Measurements from ENCODE around the gene PRKAR1B. TPM values are rescaled to one million over a fixed set of nuclear protein-coding genes. Genes with fewer than 3 reads are reported as not detected.
A peak's percentile ranks its signal among the peaks of the same experiment; 100 is the strongest.

The PRKAR1B gene
- 11.8 and 15.6 TPM in 2 replicates for total RNA-seq (ENCODE audit: low replicate concordance)

DNA sequence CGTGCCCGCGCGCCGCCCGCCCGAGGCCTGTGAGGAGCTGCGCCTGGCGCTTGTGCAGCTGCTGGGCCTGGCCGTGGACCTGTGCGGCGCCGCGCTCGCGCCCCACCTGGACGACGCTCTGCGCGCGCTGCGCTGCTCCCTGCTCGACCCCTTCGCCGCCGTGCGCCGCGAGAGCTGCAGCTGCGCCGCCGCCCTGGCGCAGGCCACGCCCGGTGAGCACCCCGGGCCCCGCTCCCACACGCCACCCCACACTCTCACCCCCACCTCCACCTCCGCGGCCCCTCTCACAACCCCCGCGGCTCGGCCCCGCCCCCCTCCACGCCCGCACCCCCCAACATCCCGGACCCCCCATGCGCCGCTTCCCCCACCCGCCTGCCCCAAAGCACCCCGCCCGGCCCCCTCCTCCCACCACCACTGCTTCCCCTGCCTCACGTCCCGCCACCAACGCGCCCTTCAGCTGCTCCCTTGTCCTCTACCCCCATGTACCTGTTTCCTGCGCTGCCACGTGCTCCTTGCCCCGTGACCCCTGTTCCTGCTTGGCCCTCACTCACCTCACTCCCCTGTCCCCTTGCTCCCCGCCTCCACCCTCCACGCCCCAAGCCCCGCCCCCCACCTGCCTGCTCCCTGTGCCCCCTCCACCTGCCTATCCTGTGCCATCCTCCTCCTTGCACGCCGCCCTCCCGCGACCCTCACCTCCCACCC lies at the start of gene PRKAR1B:
PRKAR1B (minus strand) TSS at position 178 of the 702 bp plus-strand sequence. CDS start 15,776 bp downstream, outside the sequence.
- DNase-seq (ENCODE audit: low spot score) = peak; percentile 68
- Histone ChIP-seq H3F3A (ENCODE audit: low read depth) (no peaks in the 10 kb centered on the region), H3K79me2 (ENCODE audit: low read depth) (peaks cover 34% of the 10 kb centered on the region), H3K9me3 (ENCODE audit: low read depth) (no peaks in the 10 kb centered on the region), H3K4me2 (peak within 1 kb of the TSS; percentile 76), H3K27ac (no peak within 1 kb of the TSS), H4K20me1 (ENCODE audit: low read depth) (peaks cover 13% of the 10 kb centered on the region), H3K9ac (peak within 1 kb of the TSS; percentile 37), H3K4me1 (no peaks in the 10 kb centered on the region), H3K4me3 (peak within 1 kb of the TSS; percentile 96), H2AFZ (replicated peaks) (peak within 1 kb of the TSS; percentile 90), H3K27me3 (no peaks in the 10 kb centered on the region), H3K36me3 (no peaks in the 10 kb centered on the region)
- peaks cover 39% of the 10 kb centered on the region for H3K36me3 Mint-ChIP-seq
- peaks cover 19% of the 10 kb centered on the region for H3K4me1 Mint-ChIP-seq
- no peak for TF ChIP-seq EZH2phosphoT487 (IDR thresholded peaks at IDR 0.05)
- TF ChIP-seq, protein P1, sequence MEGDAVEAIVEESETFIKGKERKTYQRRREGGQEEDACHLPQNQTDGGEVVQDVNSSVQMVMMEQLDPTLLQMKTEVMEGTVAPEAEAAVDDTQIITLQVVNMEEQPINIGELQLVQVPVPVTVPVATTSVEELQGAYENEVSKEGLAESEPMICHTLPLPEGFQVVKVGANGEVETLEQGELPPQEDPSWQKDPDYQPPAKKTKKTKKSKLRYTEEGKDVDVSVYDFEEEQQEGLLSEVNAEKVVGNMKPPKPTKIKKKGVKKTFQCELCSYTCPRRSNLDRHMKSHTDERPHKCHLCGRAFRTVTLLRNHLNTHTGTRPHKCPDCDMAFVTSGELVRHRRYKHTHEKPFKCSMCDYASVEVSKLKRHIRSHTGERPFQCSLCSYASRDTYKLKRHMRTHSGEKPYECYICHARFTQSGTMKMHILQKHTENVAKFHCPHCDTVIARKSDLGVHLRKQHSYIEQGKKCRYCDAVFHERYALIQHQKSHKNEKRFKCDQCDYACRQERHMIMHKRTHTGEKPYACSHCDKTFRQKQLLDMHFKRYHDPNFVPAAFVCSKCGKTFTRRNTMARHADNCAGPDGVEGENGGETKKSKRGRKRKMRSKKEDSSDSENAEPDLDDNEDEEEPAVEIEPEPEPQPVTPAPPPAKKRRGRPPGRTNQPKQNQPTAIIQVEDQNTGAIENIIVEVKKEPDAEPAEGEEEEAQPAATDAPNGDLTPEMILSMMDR (IDR thresholded peaks at IDR 0.05) = no peak
- no peak for TF ChIP-seq EZH2 (IDR thresholded peaks at IDR 0.05)
- H3K27ac Mint-ChIP-seq = no peak within 1 kb of the TSS
- H3K4me3 Mint-ChIP-seq = peak within 1 kb of the TSS; percentile 90
- H3K27me3 Mint-ChIP-seq (ENCODE audit: insufficient read depth, low read depth) = peaks cover 5% of the 10 kb centered on the region
- peaks cover 26% of the 10 kb centered on the region for H3K9me3 Mint-ChIP-seq

DNA sequence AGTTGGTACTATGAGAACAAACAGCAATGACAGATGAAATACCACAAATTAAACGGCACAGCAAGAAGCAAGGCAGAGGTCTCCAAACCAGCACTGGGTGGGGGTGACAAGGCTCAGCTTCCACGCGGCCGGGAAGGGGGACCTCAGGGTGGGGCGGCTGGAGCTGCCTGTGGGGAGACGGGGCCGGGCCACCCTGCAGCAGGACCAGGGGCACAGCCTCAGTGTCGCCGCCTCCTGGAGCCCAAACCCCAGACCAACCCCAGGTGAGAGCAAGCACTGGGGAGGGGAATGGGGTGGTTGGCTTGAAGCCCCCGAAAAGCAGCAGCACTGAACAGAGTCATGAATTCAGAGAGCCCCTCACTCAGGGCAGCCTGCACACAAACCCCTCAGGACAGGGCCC lies 49.3 kb upstream of the PRKAR1B start:
- peaks cover 13% of the 10 kb centered on the region for H3K36me3 Mint-ChIP-seq
- Histone ChIP-seq H3K9ac (no peak overlapping the region), H3K9me3 (ENCODE audit: low read depth) (no peaks in the 10 kb centered on the region), H3K4me2 (no peak overlapping the region), H3K27me3 (no peaks in the 10 kb centered on the region), H3K79me2 (ENCODE audit: low read depth) (no peaks in the 10 kb centered on the region), H2AFZ (replicated peaks) (no peak overlapping the region), H3K4me1 (no peaks in the 10 kb centered on the region), H3F3A (ENCODE audit: low read depth) (peaks cover 6% of the 10 kb centered on the region), H3K4me3 (no peak overlapping the region), H3K27ac (no peak overlapping the region), H4K20me1 (ENCODE audit: low read depth) (no peaks in the 10 kb centered on the region), H3K36me3 (peaks cover 3% of the 10 kb centered on the region)
- H3K4me3 Mint-ChIP-seq = no peak overlapping the region
- no peaks in the 10 kb centered on the region for H3K4me1 Mint-ChIP-seq
- no peaks in the 10 kb centered on the region for H3K9me3 Mint-ChIP-seq
- TF ChIP-seq, protein P1 (IDR thresholded peaks at IDR 0.05) = no peak
- no peak for TF ChIP-seq EZH2phosphoT487 (IDR thresholded peaks at IDR 0.05)
- TF ChIP-seq EZH2 (IDR thresholded peaks at IDR 0.05) = no peak
- no peak overlapping the region for H3K27ac Mint-ChIP-seq
- no peak for DNase-seq (ENCODE audit: low spot score)
- no peaks in the 10 kb centered on the region for H3K27me3 Mint-ChIP-seq (ENCODE audit: insufficient read depth, low read depth)

DNA sequence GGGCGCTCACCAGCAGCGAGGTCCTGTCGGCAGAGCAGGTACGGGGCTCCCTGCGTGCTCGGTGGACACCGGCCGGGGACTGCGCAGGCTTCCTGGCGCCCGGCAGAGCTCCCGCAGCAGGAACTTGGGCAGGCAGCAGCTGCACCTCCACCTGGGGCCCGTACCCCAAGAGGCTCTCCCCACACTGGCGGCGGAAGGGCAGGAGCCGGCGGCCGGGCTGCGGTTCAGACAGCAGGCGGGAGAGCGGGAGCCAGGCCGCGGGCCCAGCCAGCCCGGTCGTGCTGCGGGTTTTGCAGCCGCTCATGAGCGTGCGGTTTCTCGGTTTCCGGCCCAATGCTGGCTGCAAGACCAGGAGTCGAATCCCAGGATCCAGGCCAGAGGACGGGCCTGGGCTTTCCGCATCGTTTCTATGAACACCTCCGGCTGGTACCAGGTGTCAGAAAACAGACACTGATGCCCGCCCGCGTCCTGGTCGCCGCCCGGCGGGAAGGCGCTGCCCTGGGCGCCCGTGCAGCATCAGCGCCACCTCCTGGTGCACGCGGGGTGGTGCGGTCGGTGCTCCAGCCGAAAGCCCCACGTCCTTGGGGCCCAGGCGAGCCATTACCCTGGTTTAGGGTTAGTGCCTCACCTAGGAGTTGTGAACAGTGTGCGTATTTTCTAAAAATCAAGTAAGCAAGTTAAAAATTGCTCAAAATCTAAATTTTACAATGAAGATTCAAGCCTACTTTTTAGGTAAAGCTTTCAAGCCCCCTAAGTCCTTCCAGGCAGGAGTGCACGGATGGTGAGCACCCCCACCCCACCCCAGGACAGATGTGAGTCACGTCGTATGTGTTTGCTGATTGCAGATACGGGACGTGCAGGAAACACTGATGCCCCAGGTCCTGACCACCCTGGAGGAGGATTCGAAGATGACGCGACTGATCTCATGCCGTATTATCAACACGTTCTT lies 47.4 kb upstream of the PRKAR1B start:
- Histone ChIP-seq H2AFZ (replicated peaks) (no peak overlapping the region), H3K4me1 (no peaks in the 10 kb centered on the region), H3K36me3 (peaks cover 3% of the 10 kb centered on the region), H3K27ac (no peak overlapping the region), H3K27me3 (no peaks in the 10 kb centered on the region), H3K9me3 (ENCODE audit: low read depth) (no peaks in the 10 kb centered on the region), H3K9ac (no peak overlapping the region), H4K20me1 (ENCODE audit: low read depth) (no peaks in the 10 kb centered on the region), H3K4me3 (no peak overlapping the region), H3K79me2 (ENCODE audit: low read depth) (no peaks in the 10 kb centered on the region), H3F3A (ENCODE audit: low read depth) (peaks cover 6% of the 10 kb centered on the region), H3K4me2 (no peak overlapping the region)
- H3K36me3 Mint-ChIP-seq = peaks cover 9% of the 10 kb centered on the region
- no peaks in the 10 kb centered on the region for H3K27me3 Mint-ChIP-seq (ENCODE audit: insufficient read depth, low read depth)
- TF ChIP-seq EZH2 (IDR thresholded peaks at IDR 0.05) (no peak), EZH2phosphoT487 (IDR thresholded peaks at IDR 0.05) (no peak)
- TF ChIP-seq, protein P1 (IDR thresholded peaks at IDR 0.05) = peak; percentile 98
- peak; percentile 78 for DNase-seq (ENCODE audit: low spot score)
- no peak overlapping the region for H3K4me3 Mint-ChIP-seq
- no peaks in the 10 kb centered on the region for H3K9me3 Mint-ChIP-seq
- H3K4me1 Mint-ChIP-seq = no peaks in the 10 kb centered on the region
- no peak overlapping the region for H3K27ac Mint-ChIP-seq
